ENCODE data around the gene OR4F15. TPM values are rescaled to one million over a fixed set of nuclear protein-coding genes. Genes with fewer than 3 reads are reported as not detected.
"Not testable (repeated sequence)": the region's sequence is repeated elsewhere in the genome, so short reads cannot be mapped to it uniquely, and the experiment has no call there.

Gene OR4F15
- total RNA-seq, 1 experiment from 2014 or later = not detected

GRCh38 chr15:101790748-101791147 is 21.3 kb upstream of the OR4F15 start:
- H3K4me1 Mint-ChIP-seq (ENCODE audit: low read depth, unreplicated experiment); intact Hi-C loops (cut with micrococcal nuclease; ENCODE audit: unreplicated experiment); CTCF ChIA-PET; H3K4me3 ChIP-seq (ENCODE audit: low read depth, low read length); H3K36me3 Mint-ChIP-seq (ENCODE audit: insufficient read depth, unreplicated experiment); BruUV-seq (replicated peaks); H3K27ac Mint-ChIP-seq (ENCODE audit: unreplicated experiment); DNase-seq; H3K4me3 Mint-ChIP-seq (ENCODE audit: unreplicated experiment); H3K36me3 ChIP-seq (ENCODE audit: control insufficient read depth, insufficient read depth, low read length); H3K27me3 Mint-ChIP-seq (ENCODE audit: insufficient read depth, unreplicated experiment); POLR2A ChIA-PET; H3K4me1 ChIP-seq; H3K27me3 ChIP-seq (replicated peaks; ENCODE audit: control insufficient read depth, insufficient read depth, low read length); H3K9me3 ChIP-seq; H3K9me3 Mint-ChIP-seq (ENCODE audit: unreplicated experiment): not testable (repeated sequence)

- POLR2A ChIA-PET = not testable (repeated sequence)
Observed at GRCh38 chr15:101793981-101794380, 18.0 kb upstream of the OR4F15 start.

GRCh38 chr15:101795455-101795854 is 16.5 kb upstream of the OR4F15 start:
- no peak overlapping the region for H3K4me3 Mint-ChIP-seq (ENCODE audit: unreplicated experiment)
- H3K4me1 ChIP-seq = no peaks in the 10 kb centered on the region
- no peaks in the 10 kb centered on the region for H3K9me3 Mint-ChIP-seq (ENCODE audit: unreplicated experiment)
- POLR2A ChIA-PET = no interaction called here
- no peak overlapping the region for H3K4me3 ChIP-seq (ENCODE audit: low read depth, low read length)
- intact Hi-C loops (cut with micrococcal nuclease; ENCODE audit: unreplicated experiment) = no loop called here
- no peaks in the 10 kb centered on the region for H3K4me1 Mint-ChIP-seq (ENCODE audit: low read depth, unreplicated experiment)
- no peak for DNase-seq
- no peaks in the 10 kb centered on the region for H3K36me3 ChIP-seq (ENCODE audit: control insufficient read depth, insufficient read depth, low read length)
- H3K27me3 ChIP-seq (replicated peaks; ENCODE audit: control insufficient read depth, insufficient read depth, low read length) = no peaks in the 10 kb centered on the region
- BruUV-seq (replicated peaks) = no TSS peak
- no peaks in the 10 kb centered on the region for H3K9me3 ChIP-seq
- no peaks in the 10 kb centered on the region for H3K36me3 Mint-ChIP-seq (ENCODE audit: insufficient read depth, unreplicated experiment)
- no peaks in the 10 kb centered on the region for H3K27me3 Mint-ChIP-seq (ENCODE audit: insufficient read depth, unreplicated experiment)
- H3K27ac Mint-ChIP-seq (ENCODE audit: unreplicated experiment) = no peak overlapping the region
- no peak for TF ChIP-seq CTCF (IDR thresholded peaks at IDR 0.05; ENCODE audit: insufficient read depth in 1 of 2, low read depth in 1 of 2, low read length in 1 of 2, severe bottlenecking in 1 of 2, unreplicated experiment in 1 of 2)
- CTCF ChIA-PET = no interaction called here

More at GRCh38 chr15:101793981-101794380, 18.0 kb upstream of the OR4F15 start:
- H3K27me3 Mint-ChIP-seq (ENCODE audit: insufficient read depth, unreplicated experiment); CTCF ChIA-PET; H3K4me3 ChIP-seq (ENCODE audit: low read depth, low read length); H3K27ac Mint-ChIP-seq (ENCODE audit: unreplicated experiment); H3K36me3 Mint-ChIP-seq (ENCODE audit: insufficient read depth, unreplicated experiment); H3K4me1 Mint-ChIP-seq (ENCODE audit: low read depth, unreplicated experiment); H3K4me3 Mint-ChIP-seq (ENCODE audit: unreplicated experiment); H3K9me3 ChIP-seq; H3K27me3 ChIP-seq (replicated peaks; ENCODE audit: control insufficient read depth, insufficient read depth, low read length); H3K9me3 Mint-ChIP-seq (ENCODE audit: unreplicated experiment); BruUV-seq (replicated peaks); DNase-seq; intact Hi-C loops (cut with micrococcal nuclease; ENCODE audit: unreplicated experiment); H3K4me1 ChIP-seq; H3K36me3 ChIP-seq (ENCODE audit: control insufficient read depth, insufficient read depth, low read length): not testable (repeated sequence)

DNA sequence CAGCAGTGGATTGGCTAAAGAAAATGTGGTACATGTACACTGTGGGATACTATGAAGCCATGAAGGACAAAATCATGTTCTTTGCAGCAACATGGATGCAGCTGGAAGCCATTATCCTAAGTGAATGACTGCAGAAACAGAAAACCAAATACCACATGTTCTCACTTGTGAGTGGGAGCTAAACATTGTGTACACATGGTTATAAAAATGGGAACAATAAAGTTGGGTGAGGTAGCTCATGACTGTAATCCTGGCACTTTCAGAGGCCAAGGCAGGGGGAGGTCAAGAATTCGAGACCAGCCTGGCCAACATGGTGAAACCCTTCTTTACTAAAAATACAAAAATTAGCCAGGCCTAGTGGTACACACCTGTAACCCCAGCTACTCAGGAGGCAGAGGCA is 12.3 kb upstream of the OR4F15 start:
- Mint-ChIP-seq H3K4me3 (ENCODE audit: unreplicated experiment) (no peak overlapping the region), H3K27me3 (ENCODE audit: insufficient read depth, unreplicated experiment) (no peaks in the 10 kb centered on the region), H3K4me1 (ENCODE audit: low read depth, unreplicated experiment) (no peaks in the 10 kb centered on the region), H3K36me3 (ENCODE audit: insufficient read depth, unreplicated experiment) (no peaks in the 10 kb centered on the region), H3K27ac (ENCODE audit: unreplicated experiment) (no peak overlapping the region), H3K9me3 (ENCODE audit: unreplicated experiment) (peaks cover 10% of the 10 kb centered on the region)
- Histone ChIP-seq H3K27me3 (replicated peaks; ENCODE audit: control insufficient read depth, insufficient read depth, low read length) (no peaks in the 10 kb centered on the region), H3K36me3 (ENCODE audit: control insufficient read depth, insufficient read depth, low read length) (no peaks in the 10 kb centered on the region), H3K4me1 (no peaks in the 10 kb centered on the region), H3K9me3 (no peaks in the 10 kb centered on the region), H3K4me3 (ENCODE audit: low read depth, low read length) (no peak overlapping the region)
- ChIA-PET POLR2A (no interaction called here), CTCF (no interaction called here)
- BruUV-seq (replicated peaks) = no TSS peak
- intact Hi-C loops (cut with micrococcal nuclease; ENCODE audit: unreplicated experiment) = no loop called here
- no peak for DNase-seq
- TF ChIP-seq CTCF (IDR thresholded peaks at IDR 0.05; ENCODE audit: insufficient read depth in 1 of 2, low read depth in 1 of 2, low read length in 1 of 2, severe bottlenecking in 1 of 2, unreplicated experiment in 1 of 2) = no peak

Data from Caco-2 (cell line).